HUES64 (cell line): ENCODE data around the gene APOE.
"Not testable (repeated sequence)": the region's sequence is repeated elsewhere in the genome, so short reads cannot be mapped to it uniquely, and the experiment has no call there.

ENCODE experiments used
- H3K27ac ChIP-seq: 2 replicates; pipeline ENCODE4 v1.7.0; 2013; ENCODE audit warnings: low read depth, low read length, inconsistent platforms
- H3K27me3 ChIP-seq: 2 replicates; pipeline ENCODE4 v1.6.1; 2013; ENCODE audit warnings: mild to moderate bottlenecking, low read length; ENCODE audit not compliant: insufficient read depth
- H3K36me3 ChIP-seq: 2 replicates; pipeline ENCODE4 v1.6.1; 2013; ENCODE audit warnings: mild to moderate bottlenecking, low read length; ENCODE audit not compliant: insufficient read depth
- H3K4me1 ChIP-seq: 2 replicates; pipeline ENCODE4 v1.6.1; 2013; ENCODE audit warnings: mild to moderate bottlenecking, low read length, moderate library complexity; ENCODE audit not compliant: insufficient read depth
- H3K4me3 ChIP-seq: 2 replicates; pipeline ENCODE4 v1.5.1; 2013; ENCODE audit warnings: mild to moderate bottlenecking, low read length, moderate library complexity
- H3K9ac ChIP-seq: 2 replicates; pipeline ENCODE4 v1.6.1; 2013; ENCODE audit warnings: mild to moderate bottlenecking, low read depth, low read length
- H3K9me3 ChIP-seq: 2 replicates; pipeline ENCODE4 v1.6.1; 2013; ENCODE audit warnings: low read depth, low read length; ENCODE audit not compliant: insufficient read depth
- WGBS: fragments of 150-250, 120-280 bp; methylation state at CpG from one replicate; pipeline ENCODE4 v1.1.7; 2013; ENCODE audit warnings: missing lambda C conversion rate; 5-methylcytosine and 5-hydroxymethylcytosine counted together

Gene APOE

GRCh38 chr19:44887648-44888047 is 17.9 kb upstream of the APOE start:
- Histone ChIP-seq H3K9me3 (no peaks in the 10 kb centered on the region), H3K36me3 (peaks cover 41% of the 10 kb centered on the region), H3K27me3 (no peaks in the 10 kb centered on the region), H3K27ac (no peak overlapping the region), H3K4me1 (peaks cover 6% of the 10 kb centered on the region; the same call in 1 of the 2 replicates), H3K4me3 (no peak overlapping the region), H3K9ac (no peak overlapping the region)
- WGBS, result 93% methylated on average over 4 of the region's 4 CpGs

GRCh38 chr19:44888335-44888734 is 17.3 kb upstream of the APOE start:
- WGBS, result 97% methylated on average over 4 of the region's 5 CpGs
- H3K27ac ChIP-seq, H3K4me1 ChIP-seq, H3K9me3 ChIP-seq, H3K9ac ChIP-seq, H3K27me3 ChIP-seq, H3K4me3 ChIP-seq: not testable (repeated sequence)
- peaks cover 48% of the 10 kb centered on the region for H3K36me3 ChIP-seq

GRCh38 chr19:44889830-44890365 is 15.7 kb upstream of the APOE start:
- Histone ChIP-seq H3K36me3 (peaks cover 58% of the 10 kb centered on the region), H3K4me1 (peaks cover 6% of the 10 kb centered on the region; the same call in 1 of the 2 replicates)
- 67% methylated on average over 17 of the region's 17 CpGs for WGBS

GRCh38 chr19:44890366-44891015 is 15.1 kb upstream of the APOE start:
- H3K4me1 ChIP-seq, result peaks cover 6% of the 10 kb centered on the region; the same call in 1 of the 2 replicates
- no peaks in the 10 kb centered on the region for H3K27me3 ChIP-seq
- H3K9ac ChIP-seq, result peak overlapping the region; percentile 72
- WGBS, result under 1% methylated on average over 40 of the region's 40 CpGs
- no peaks in the 10 kb centered on the region for H3K9me3 ChIP-seq
- H3K4me3 ChIP-seq, result peak overlapping the region; percentile 57
- H3K27ac ChIP-seq, result peak overlapping the region; percentile 89
- peaks cover 60% of the 10 kb centered on the region for H3K36me3 ChIP-seq

More at GRCh38 chr19:44889830-44890365, 15.7 kb upstream of the APOE start:
- peak overlapping the region; percentile 72 for H3K9ac ChIP-seq
- H3K27me3 ChIP-seq, result no peaks in the 10 kb centered on the region
- H3K4me3 ChIP-seq, result peak overlapping the region; percentile 57
- peak overlapping the region; percentile 89 for H3K27ac ChIP-seq
- no peaks in the 10 kb centered on the region for H3K9me3 ChIP-seq

GRCh38 chr19:44891016-44891882 is 14.3 kb upstream of the APOE start, which contains the start of gene TOMM40:
Gene TOMM40, plus strand, starts transcription at chr19:44891254. Its CDS starts 162 bp downstream, at chr19:44891416.
- Histone ChIP-seq H3K4me3 (peak within 1 kb of the TSS; percentile 93), H3K36me3 (peaks cover 60% of the 10 kb centered on the region), H3K27ac (peak within 1 kb of the TSS; percentile 92), H3K4me1 (peaks cover 6% of the 10 kb centered on the region; the same call in 1 of the 2 replicates), H3K9me3 (no peaks in the 10 kb centered on the region), H3K27me3 (no peaks in the 10 kb centered on the region), H3K9ac (peak within 1 kb of the TSS; percentile 95)
- under 1% methylated on average over 81 of the region's 81 CpGs for WGBS

- Histone ChIP-seq H3K9ac (0 out of 2 replicates have a peak overlapping the region, but pooled peaks have one; percentile 95), H3K4me3 (0 out of 2 replicates have a peak overlapping the region, but pooled peaks have one; percentile 93), H3K27ac (no peak overlapping the region), H3K9me3 (no peaks in the 10 kb centered on the region), H3K36me3 (peaks cover 66% of the 10 kb centered on the region), H3K27me3 (no peaks in the 10 kb centered on the region), H3K4me1 (peaks cover 6% of the 10 kb centered on the region; the same call in 1 of the 2 replicates)
- WGBS, result 97% methylated on average over 7 of the region's 7 CpGs
These were observed 12.7 kb upstream of the APOE start for GRCh38 chr19:44892932-44893331.

GRCh38 chr19:44893332-44894051 is 12.1 kb upstream of the APOE start:
- Histone ChIP-seq H3K9me3 (no peaks in the 10 kb centered on the region), H3K9ac (no peak overlapping the region), H3K27me3 (no peaks in the 10 kb centered on the region), H3K4me1 (peaks cover 6% of the 10 kb centered on the region; the same call in 1 of the 2 replicates), H3K4me3 (no peak overlapping the region), H3K36me3 (peaks cover 66% of the 10 kb centered on the region), H3K27ac (no peak overlapping the region)
- WGBS, result 93% methylated on average over 18 of the region's 18 CpGs

- no peak overlapping the region for H3K4me3 ChIP-seq
- no peak overlapping the region for H3K27ac ChIP-seq
- H3K9ac ChIP-seq, result no peak overlapping the region
- no peaks in the 10 kb centered on the region for H3K9me3 ChIP-seq
- peaks cover 6% of the 10 kb centered on the region; the same call in 1 of the 2 replicates for H3K4me1 ChIP-seq
- 94% methylated on average over 6 of the region's 6 CpGs for WGBS
- H3K36me3 ChIP-seq, result peaks cover 64% of the 10 kb centered on the region
- H3K27me3 ChIP-seq, result no peaks in the 10 kb centered on the region
These were observed 11.6 kb upstream of the APOE start for GRCh38 chr19:44894052-44894400.

GRCh38 chr19:44894946-44895345 is 10.7 kb upstream of the APOE start:
- no peak overlapping the region for H3K27ac ChIP-seq
- no peak overlapping the region for H3K4me3 ChIP-seq
- H3K9me3 ChIP-seq, result no peaks in the 10 kb centered on the region
- WGBS, result 90% methylated on average over 9 of the region's 9 CpGs
- H3K9ac ChIP-seq, result no peak overlapping the region
- peaks cover 6% of the 10 kb centered on the region; the same call in 1 of the 2 replicates for H3K4me1 ChIP-seq
- H3K27me3 ChIP-seq, result no peaks in the 10 kb centered on the region
- H3K36me3 ChIP-seq, result peaks cover 71% of the 10 kb centered on the region

- no peaks in the 10 kb centered on the region for H3K27me3 ChIP-seq
- H3K9ac ChIP-seq, result no peak overlapping the region
- H3K27ac ChIP-seq, result no peak overlapping the region
- WGBS, result 93% methylated on average over 8 of the region's 8 CpGs
- H3K4me3 ChIP-seq, result no peak overlapping the region
- H3K9me3 ChIP-seq, result no peaks in the 10 kb centered on the region
- no peaks in the 10 kb centered on the region for H3K4me1 ChIP-seq
- peaks cover 95% of the 10 kb centered on the region for H3K36me3 ChIP-seq
These were observed 7.8 kb upstream of the APOE start for GRCh38 chr19:44897835-44898234.
